GM12878 (cell line): ENCODE results near the gene L1CAM. TPM values are rescaled to one million over a fixed set of nuclear protein-coding genes. Genes with fewer than 3 reads are reported as not detected.

Experiments
- ATAC-seq: fragments of 200-7000 bp; cut with Tn5 transposase; 3 replicates; pipeline ENCODE4 v1.9.1; 2020; ENCODE audit warnings: mild to moderate bottlenecking, moderate library complexity
- BruUV-seq: library from RNA; stranded (reverse); fragments of 400-500 nt; replicated peaks from 2 replicates; lab custom pipeline; 2021; lab: Mats Ljungman, UMichigan
- CTCF ChIA-PET: fragments of 300-600 bp; sonication (Branson Sonifier 250); formaldehyde crosslinking; extraction: SDS; loops from one replicate; lab custom pipeline; 2021; ENCODE audit warnings: inconsistent platforms; lab: Yijun Ruan, JAX
- POLR2A ChIA-PET: fragments of 350-600 bp; formaldehyde crosslinking; extraction: SDS; loops from one replicate; lab custom pipeline; 2021; ENCODE audit warnings: inconsistent platforms; lab: Charles Lee
- RAD21 ChIA-PET: fragments of 300-600 bp; sonication (Branson Sonifier 250); formaldehyde crosslinking; loops from one replicate; lab custom pipeline; 2023; ENCODE audit warnings: antibody characterized with exemption; ENCODE audit not compliant: unreplicated experiment; lab: Charles Lee
- SMC1A ChIA-PET: fragments of 300-600 bp; sonication (Branson Sonifier 250); formaldehyde crosslinking; loops from one replicate; lab custom pipeline; 2023; ENCODE audit not compliant: unreplicated experiment, uncharacterized antibody; lab: Charles Lee
- DNase-seq: peaks from one replicate; pipeline ENCODE4 v3.0.0-alpha.2; 2011; ENCODE audit warnings: low read depth, low spot score
- FAIRE-seq: peaks from 3 replicates; lab custom pipeline; 2011; peaks lifted over from hg19 to GRCh38; lab: Jason Lieb, UNC
- H2AFZ ChIP-seq: 2 replicates; pipeline ENCODE4 v1.6.0; 2011; ENCODE audit warnings: low read depth, low read length, control low read depth; ENCODE audit not compliant: control insufficient read depth
- H3K27ac ChIP-seq: 2 replicates; pipeline ENCODE4 v1.5.1; 2011; ENCODE audit warnings: control low read depth; ENCODE audit not compliant: control insufficient read depth, insufficient read depth
- H3K27me3 ChIP-seq, 2 experiments: replicated peaks in 1 of 2; 2 replicates each; pipeline versions ENCODE4 v1.6.0 to v1.6.1; 2011; ENCODE audit warnings: low read length in 1 of 2; ENCODE audit not compliant: control insufficient read depth in 2 of 2, insufficient read depth in 2 of 2
- H3K36me3 ChIP-seq, 2 experiments: 2 replicates each; pipeline ENCODE4 v1.5.1; 2011; ENCODE audit warnings: low read length in 1 of 2; ENCODE audit not compliant: control insufficient read depth in 2 of 2, insufficient read depth in 2 of 2
- H3K4me1 ChIP-seq: 2 replicates; pipeline ENCODE4 v1.6.1; 2011; ENCODE audit warnings: mild to moderate bottlenecking, low read length, moderate library complexity, mixed read lengths; ENCODE audit not compliant: control insufficient read depth, insufficient read depth
- H3K4me2 ChIP-seq: 2 replicates; pipeline ENCODE4 v1.6.0; 2011; ENCODE audit warnings: control low read depth; ENCODE audit not compliant: control insufficient read depth, insufficient read depth
- H3K4me3 ChIP-seq: fragments of 200-600 bp; sonication (generic); 2 replicates; pipeline ENCODE4 v1.5.1; 2016
- H3K79me2 ChIP-seq: 2 replicates; pipeline ENCODE4 v1.6.0; 2011; ENCODE audit warnings: low read length; ENCODE audit not compliant: control insufficient read depth, insufficient read depth
- H3K9ac ChIP-seq: 2 replicates; pipeline ENCODE4 v1.8.0; 2011; ENCODE audit warnings: low read length, control low read depth, mixed read lengths; ENCODE audit not compliant: control insufficient read depth, insufficient read depth
- H3K9me3 ChIP-seq: replicated peaks from 3 replicates; pipeline ENCODE4 v1.5.1; 2011; ENCODE audit warnings: mild to moderate bottlenecking, low read length; ENCODE audit not compliant: control insufficient read depth, insufficient read depth
- H4K20me1 ChIP-seq: 2 replicates; pipeline ENCODE4 v1.6.0; 2011; ENCODE audit not compliant: control insufficient read depth, insufficient read depth
- BMI1 ChIP-seq: fragments of 450-650 bp; IDR thresholded peaks from 2 replicates; pipeline ENCODE4 v1.6.1; 2016; ENCODE audit warnings: mild to moderate bottlenecking, moderate library complexity, borderline replicate concordance
- CBX5 ChIP-seq: sonication (generic); IDR thresholded peaks from 2 replicates; pipeline ENCODE4 v1.6.1; 2016; ENCODE audit warnings: low read depth, moderate library complexity, mild to moderate bottlenecking, inconsistent platforms
- CREB1 ChIP-seq: IDR thresholded peaks from 2 replicates; pipeline ENCODE4 v1.6.1; 2012; ENCODE audit warnings: low read depth, mild to moderate bottlenecking, inconsistent platforms
- DPF2 ChIP-seq: fragments of 450-650 bp; IDR thresholded peaks from 2 replicates; pipeline ENCODE4 v1.6.1; 2017; ENCODE audit warnings: mild to moderate bottlenecking
- ELK1 ChIP-seq: IDR thresholded peaks from 2 replicates; pipeline ENCODE4 v1.6.1; 2012; ENCODE audit warnings: low read depth, low read length, improper control_type of control experiment
- GATAD2B ChIP-seq: fragments of 450-650 bp; conservative IDR thresholded peaks from 2 replicates; pipeline ENCODE4 v1.6.1; 2017; ENCODE audit warnings: low read depth, mild to moderate bottlenecking, moderate library complexity
- HSF1 ChIP-seq: fragments of 150-350 bp; IDR thresholded peaks from 2 replicates; pipeline ENCODE4 v1.6.1; 2014; ENCODE audit warnings: mild to moderate bottlenecking, low read depth, low read length
- JUND ChIP-seq: IDR thresholded peaks from 2 replicates; pipeline ENCODE4 v1.6.1; 2012; ENCODE audit warnings: low read depth, mild to moderate bottlenecking, low read length, improper control_type of control experiment, moderate library complexity
- NBN ChIP-seq: fragments of 450-650 bp; IDR thresholded peaks from 2 replicates; pipeline ENCODE4 v1.6.1; 2016
- NR2C2 ChIP-seq: IDR thresholded peaks from 2 replicates; pipeline ENCODE4 v1.6.1; 2011; ENCODE audit warnings: borderline replicate concordance, low read depth; ENCODE audit not compliant: control insufficient read depth, insufficient read length
- NR2F1 ChIP-seq: fragments of 450-650 bp; conservative IDR thresholded peaks from 2 replicates; pipeline ENCODE4 v1.6.1; 2017; ENCODE audit warnings: mild to moderate bottlenecking
- SMAD1 ChIP-seq: fragments of 450-650 bp; IDR thresholded peaks from 2 replicates; pipeline ENCODE4 v1.6.1; 2018; ENCODE audit warnings: mild to moderate bottlenecking, low read depth; ENCODE audit not compliant: partially characterized antibody
- TBL1XR1 ChIP-seq: IDR thresholded peaks from 2 replicates; pipeline ENCODE4 v1.6.1; 2012; ENCODE audit warnings: low read depth, low read length, improper control_type of control experiment
- TCF12 ChIP-seq: IDR thresholded peaks from 2 replicates; pipeline ENCODE4 v1.6.1; 2011; ENCODE audit warnings: low read depth, mild to moderate bottlenecking, low read length
- ZNF217 ChIP-seq: fragments of 450-650 bp; IDR thresholded peaks from 2 replicates; pipeline ENCODE4 v1.6.1; 2017; ENCODE audit warnings: antibody characterized with exemption, mild to moderate bottlenecking
- WGBS: methylation state at CpG from one replicate; pipeline ENCODE4 v1.1.6; 2016; ENCODE audit warnings: low lambda C conversion rate; ENCODE audit not compliant: insufficient replicate concordance, insufficient coverage; ENCODE audit errors: missing lambda C conversion rate; 5-methylcytosine and 5-hydroxymethylcytosine counted together
- in situ Hi-C: fragments of 300-500 bp; cut with MboI; formaldehyde crosslinking; loops from 9 replicates; pipeline ENCODE4 v1.14.3; 2018; ENCODE audit warnings: mixed read lengths
- intact Hi-C: fragments of 100-400 bp; cut with micrococcal nuclease; formaldehyde crosslinking; loops from one replicate; pipeline ENCODE4 v1.14.2; 2022; ENCODE audit not compliant: unreplicated experiment
- polyA plus RNA-seq, 11 experiments: library from polyadenylated mRNA; depleted of rRNA in 4 of 11; unstranded in 6 of 11; stranded (reverse) in 5 of 11; fragments of >200 nt; fragmentation: Nextera tagmentation in 4 of 11; fragmentation: Illumina TruSeq in 1 of 11; extraction: Ambion mirVana in 4 of 11; extraction: Trizol in 1 of 11; gene quantifications; 1 replicate in 1 of 11; 2 replicates in 10 of 11; pipeline versions ENCODE4 v1.2.1 to v1.2.3, GENCODE V29; 2011 to 2016; ENCODE audit warnings: inconsistent platforms in 2 of 11, missing spikeins in 2 of 11, low read depth in 1 of 11
- total RNA-seq, 4 experiments: library from RNA; depleted of rRNA in 3 of 4; stranded (reverse); fragments of >200 nt in 3 of 4; fragmentation: Illumina TruSeq in 1 of 4; extraction: Trizol in 1 of 4; gene quantifications; 2 replicates each; pipeline versions ENCODE4 v1.2.1 to v1.2.3, GENCODE V29; 2013 to 2021

L1CAM gene
- total and polyA plus RNA-seq, 10 of the 15 experiments (the other 5 are each of a cell fraction or from before 2014, with no cell fraction given), result 0.01 to 0.64 (median 0.09) TPM; not detected in 5

- no peak overlapping the region for H3K9ac ChIP-seq
- H3K9me3 ChIP-seq, result no peaks in the 10 kb centered on the region; the same call in 2 of the 3 replicates
- no peaks in the 10 kb centered on the region for H3K79me2 ChIP-seq
- 57% methylated on average over 26 of the region's 50 CpGs for WGBS
- ATAC-seq (no peak), FAIRE-seq (no peak), DNase-seq (no peak)
- TF ChIP-seq SMAD1 (no peak), ZNF217 (no peak)
- H3K36me3 ChIP-seq, result no peaks in the 10 kb centered on the region
- ChIA-PET SMC1A (no interaction called here), POLR2A (no interaction called here), CTCF (no interaction called here), RAD21 (no interaction called here)
- no peaks in the 10 kb centered on the region for H3K4me1 ChIP-seq
- no peaks in the 10 kb centered on the region for H4K20me1 ChIP-seq
- H3K27me3 ChIP-seq, result no peaks in the 10 kb centered on the region; a peak in 2 of 4 replicates
- H3K27ac ChIP-seq, result no peak overlapping the region
- no peak overlapping the region for H3K4me3 ChIP-seq
- no peak overlapping the region for H3K4me2 ChIP-seq
- BruUV-seq, result no TSS peak
- intact Hi-C loops, result no loop called here
- H2AFZ ChIP-seq, result no peak overlapping the region
- in situ Hi-C loops, result no loop called here
These were observed 57.0 kb downstream of the L1CAM start for GRCh38 chrX:153828723-153829548.

- ATAC-seq, result no peak
- Histone ChIP-seq H3K4me2 (no peak overlapping the region), H3K27ac (no peak overlapping the region), H2AFZ (no peak overlapping the region), H3K9ac (no peak overlapping the region), H3K27me3 (no peaks in the 10 kb centered on the region; a peak in 2 of 4 replicates), H3K4me3 (no peak overlapping the region), H3K79me2 (no peaks in the 10 kb centered on the region), H3K36me3 (no peaks in the 10 kb centered on the region), H3K4me1 (no peaks in the 10 kb centered on the region), H3K9me3 (no peaks in the 10 kb centered on the region; the same call in 2 of the 3 replicates), H4K20me1 (no peaks in the 10 kb centered on the region)
- BruUV-seq, result no TSS peak
- SMC1A ChIA-PET, result no interaction called here
- FAIRE-seq, result no peak
- CTCF ChIA-PET, result no interaction called here
- POLR2A ChIA-PET, result no interaction called here
- in situ Hi-C loops, result no loop called here
- 52% methylated on average over 17 of the region's 17 CpGs for WGBS
- no peak for DNase-seq
- intact Hi-C loops, result no loop called here
- RAD21 ChIA-PET, result no interaction called here
- TF ChIP-seq ELK1, result no peak
- no peak for TF ChIP-seq NBN
- no peak for TF ChIP-seq NR2F1
- no peak for TF ChIP-seq TBL1XR1
- TF ChIP-seq GATAD2B, result no peak
- TF ChIP-seq HSF1, result no peak
- TF ChIP-seq CBX5, result no peak
- no peak for TF ChIP-seq NR2C2
- TF ChIP-seq JUND, result no peak
- TF ChIP-seq DPF2, result no peak
- TF ChIP-seq TCF12, result no peak
- TF ChIP-seq BMI1, result no peak
- no peak for TF ChIP-seq CREB1
These were observed 57.7 kb downstream of the L1CAM start for GRCh38 chrX:153828308-153828707.
